ENCODE measurements around the gene BCL7B.
"Not testable (repeated sequence)": the region's sequence is repeated elsewhere in the genome, so short reads cannot be mapped to it uniquely, and the experiment has no call there.

The BCL7B gene

GRCh38 chr7:73526896-73527821 is 30.3 kb downstream of the BCL7B start:
- DNase-seq (ENCODE audit: low read depth, low spot score): no peak
- Histone ChIP-seq H3K36me3 (ENCODE audit: insufficient read depth, insufficient read length, low read length) (no peaks in the 10 kb centered on the region), H3K9ac (ENCODE audit: insufficient read length, low read depth) (no peak overlapping the region), H3K27me3 (ENCODE audit: insufficient read depth, insufficient read length) (no peaks in the 10 kb centered on the region), H3K9me3 (ENCODE audit: insufficient read depth, low read length) (no peaks in the 10 kb centered on the region), H3K4me3 (ENCODE audit: insufficient read length, low read depth) (no peak overlapping the region), H3K4me1 (ENCODE audit: insufficient read depth, insufficient read length) (no peaks in the 10 kb centered on the region)
- no peak for TF ChIP-seq ZNF274 (IDR thresholded peaks at IDR 0.05; ENCODE audit: low read depth, low read length)
- no peak for TF ChIP-seq SUZ12 (IDR thresholded peaks at IDR 0.05; ENCODE audit: extremely low read depth, insufficient read depth, insufficient read length)
- TF ChIP-seq YY1 (IDR thresholded peaks at IDR 0.05; ENCODE audit: insufficient read depth, insufficient read length): no peak

- not testable (repeated sequence) for H3K9ac ChIP-seq (ENCODE audit: insufficient read length, low read depth); H3K27me3 ChIP-seq (ENCODE audit: insufficient read depth, insufficient read length); H3K36me3 ChIP-seq (ENCODE audit: insufficient read depth, insufficient read length, low read length); H3K4me3 ChIP-seq (ENCODE audit: insufficient read length, low read depth); H3K4me1 ChIP-seq (ENCODE audit: insufficient read depth, insufficient read length); DNase-seq (ENCODE audit: low read depth, low spot score); H3K9me3 ChIP-seq (ENCODE audit: insufficient read depth, low read length)
These were observed 31.4 kb downstream of the BCL7B start for GRCh38 chr7:73526158-73526494.

- peak within 1 kb of the TSS; percentile 60 for H3K4me3 ChIP-seq (ENCODE audit: insufficient read length, low read depth)
- TF ChIP-seq SUZ12 (IDR thresholded peaks at IDR 0.05; ENCODE audit: extremely low read depth, insufficient read depth, insufficient read length): no peak
- no peak for TF ChIP-seq ZNF274 (IDR thresholded peaks at IDR 0.05; ENCODE audit: low read depth, low read length)
- TF ChIP-seq YY1 (IDR thresholded peaks at IDR 0.05; ENCODE audit: insufficient read depth, insufficient read length): no peak
- no peaks in the 10 kb centered on the region for H3K27me3 ChIP-seq (ENCODE audit: insufficient read depth, insufficient read length)
- no peaks in the 10 kb centered on the region for H3K9me3 ChIP-seq (ENCODE audit: insufficient read depth, low read length)
- peak within 1 kb of the TSS; percentile 86 for H3K9ac ChIP-seq (ENCODE audit: insufficient read length, low read depth)
- peaks cover 29% of the 10 kb centered on the region for H3K36me3 ChIP-seq (ENCODE audit: insufficient read depth, insufficient read length, low read length)
- no peaks in the 10 kb centered on the region for H3K4me1 ChIP-seq (ENCODE audit: insufficient read depth, insufficient read length)
- peak; percentile 97 for DNase-seq (ENCODE audit: low read depth, low spot score)
These were observed 35.2 kb downstream of the BCL7B start, which contains the start of gene BAZ1B for GRCh38 chr7:73522105-73522872. BAZ1B (minus strand) TSS chr7:73522293; CDS start chr7:73521933, 360 bp downstream.

- Histone ChIP-seq H3K4me1 (ENCODE audit: insufficient read depth, insufficient read length) (peaks cover 2% of the 10 kb centered on the region), H3K4me3 (ENCODE audit: insufficient read length, low read depth) (peak overlapping the region; percentile 60), H3K27me3 (ENCODE audit: insufficient read depth, insufficient read length) (no peaks in the 10 kb centered on the region), H3K36me3 (ENCODE audit: insufficient read depth, insufficient read length, low read length) (peaks cover 35% of the 10 kb centered on the region), H3K9me3 (ENCODE audit: insufficient read depth, low read length) (no peaks in the 10 kb centered on the region), H3K9ac (ENCODE audit: insufficient read length, low read depth) (peak overlapping the region; percentile 86)
- DNase-seq (ENCODE audit: low read depth, low spot score): no peak
- TF ChIP-seq SUZ12 (IDR thresholded peaks at IDR 0.05; ENCODE audit: extremely low read depth, insufficient read depth, insufficient read length) (no peak), YY1 (IDR thresholded peaks at IDR 0.05; ENCODE audit: insufficient read depth, insufficient read length) (no peak), ZNF274 (IDR thresholded peaks at IDR 0.05; ENCODE audit: low read depth, low read length) (no peak)
These were observed 35.8 kb downstream of the BCL7B start for GRCh38 chr7:73521636-73522104.

GRCh38 chr7:73520673-73521635 is 36.5 kb downstream of the BCL7B start:
- H3K9ac ChIP-seq (ENCODE audit: insufficient read length, low read depth): peak overlapping the region; percentile 86
- peaks cover 2% of the 10 kb centered on the region for H3K4me1 ChIP-seq (ENCODE audit: insufficient read depth, insufficient read length)
- DNase-seq (ENCODE audit: low read depth, low spot score): no peak
- no peaks in the 10 kb centered on the region for H3K9me3 ChIP-seq (ENCODE audit: insufficient read depth, low read length)
- peak overlapping the region; percentile 60 for H3K4me3 ChIP-seq (ENCODE audit: insufficient read length, low read depth)
- H3K27me3 ChIP-seq (ENCODE audit: insufficient read depth, insufficient read length): no peaks in the 10 kb centered on the region
- TF ChIP-seq SUZ12 (IDR thresholded peaks at IDR 0.05; ENCODE audit: extremely low read depth, insufficient read depth, insufficient read length) (no peak), YY1 (IDR thresholded peaks at IDR 0.05; ENCODE audit: insufficient read depth, insufficient read length) (no peak), ZNF274 (IDR thresholded peaks at IDR 0.05; ENCODE audit: low read depth, low read length) (no peak)
- peaks cover 42% of the 10 kb centered on the region for H3K36me3 ChIP-seq (ENCODE audit: insufficient read depth, insufficient read length, low read length)

GRCh38 chr7:73519867-73520672 is 37.4 kb downstream of the BCL7B start:
- DNase-seq (ENCODE audit: low read depth, low spot score): no peak
- Histone ChIP-seq H3K4me3 (ENCODE audit: insufficient read length, low read depth) (peak overlapping the region; percentile 60), H3K9ac (ENCODE audit: insufficient read length, low read depth) (peak overlapping the region; percentile 86)

More at GRCh38 chr7:73519867-73520672, 37.4 kb downstream of the BCL7B start:
- Histone ChIP-seq H3K9me3 (ENCODE audit: insufficient read depth, low read length) (no peaks in the 10 kb centered on the region), H3K27me3 (ENCODE audit: insufficient read depth, insufficient read length) (no peaks in the 10 kb centered on the region), H3K4me1 (ENCODE audit: insufficient read depth, insufficient read length) (peaks cover 2% of the 10 kb centered on the region), H3K36me3 (ENCODE audit: insufficient read depth, insufficient read length, low read length) (peaks cover 50% of the 10 kb centered on the region)
- TF ChIP-seq YY1 (IDR thresholded peaks at IDR 0.05; ENCODE audit: insufficient read depth, insufficient read length): no peak
- TF ChIP-seq ZNF274 (IDR thresholded peaks at IDR 0.05; ENCODE audit: low read depth, low read length): no peak
- no peak for TF ChIP-seq SUZ12 (IDR thresholded peaks at IDR 0.05; ENCODE audit: extremely low read depth, insufficient read depth, insufficient read length)
